ENCODE data around the gene SSBP3. TPM values are rescaled to one million over a fixed set of nuclear protein-coding genes. Genes with fewer than 3 reads are reported as not detected.

SSBP3 gene
- total and polyA plus RNA-seq, 2 of the 13 experiments (the other 11 are each of a cell fraction or from before 2014, with no cell fraction given) = 8.5 to 17.6 TPM

DNA sequence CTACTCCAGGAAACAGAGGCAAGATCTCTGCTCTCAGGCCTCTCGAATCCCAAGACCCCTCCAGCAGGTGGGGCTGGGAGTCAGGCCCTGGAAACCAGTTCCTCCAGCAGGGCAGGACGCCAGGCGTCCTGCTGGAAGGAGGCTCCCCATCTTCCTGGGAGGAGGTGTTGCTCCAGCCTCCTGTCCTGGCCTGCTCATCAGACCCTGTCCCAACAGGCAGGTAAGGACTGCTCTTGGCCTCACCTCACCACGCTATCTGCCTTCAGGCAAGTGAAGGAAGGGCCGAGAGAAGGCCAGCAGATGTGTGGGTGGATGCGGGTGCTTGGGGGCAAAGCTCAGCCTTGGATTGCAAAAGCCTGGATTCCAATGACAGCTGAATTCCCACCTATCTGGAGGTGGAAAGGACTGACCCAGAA lies 82.9 kb downstream of the SSBP3 start (continued):
- TF ChIP-seq, protein P1, sequence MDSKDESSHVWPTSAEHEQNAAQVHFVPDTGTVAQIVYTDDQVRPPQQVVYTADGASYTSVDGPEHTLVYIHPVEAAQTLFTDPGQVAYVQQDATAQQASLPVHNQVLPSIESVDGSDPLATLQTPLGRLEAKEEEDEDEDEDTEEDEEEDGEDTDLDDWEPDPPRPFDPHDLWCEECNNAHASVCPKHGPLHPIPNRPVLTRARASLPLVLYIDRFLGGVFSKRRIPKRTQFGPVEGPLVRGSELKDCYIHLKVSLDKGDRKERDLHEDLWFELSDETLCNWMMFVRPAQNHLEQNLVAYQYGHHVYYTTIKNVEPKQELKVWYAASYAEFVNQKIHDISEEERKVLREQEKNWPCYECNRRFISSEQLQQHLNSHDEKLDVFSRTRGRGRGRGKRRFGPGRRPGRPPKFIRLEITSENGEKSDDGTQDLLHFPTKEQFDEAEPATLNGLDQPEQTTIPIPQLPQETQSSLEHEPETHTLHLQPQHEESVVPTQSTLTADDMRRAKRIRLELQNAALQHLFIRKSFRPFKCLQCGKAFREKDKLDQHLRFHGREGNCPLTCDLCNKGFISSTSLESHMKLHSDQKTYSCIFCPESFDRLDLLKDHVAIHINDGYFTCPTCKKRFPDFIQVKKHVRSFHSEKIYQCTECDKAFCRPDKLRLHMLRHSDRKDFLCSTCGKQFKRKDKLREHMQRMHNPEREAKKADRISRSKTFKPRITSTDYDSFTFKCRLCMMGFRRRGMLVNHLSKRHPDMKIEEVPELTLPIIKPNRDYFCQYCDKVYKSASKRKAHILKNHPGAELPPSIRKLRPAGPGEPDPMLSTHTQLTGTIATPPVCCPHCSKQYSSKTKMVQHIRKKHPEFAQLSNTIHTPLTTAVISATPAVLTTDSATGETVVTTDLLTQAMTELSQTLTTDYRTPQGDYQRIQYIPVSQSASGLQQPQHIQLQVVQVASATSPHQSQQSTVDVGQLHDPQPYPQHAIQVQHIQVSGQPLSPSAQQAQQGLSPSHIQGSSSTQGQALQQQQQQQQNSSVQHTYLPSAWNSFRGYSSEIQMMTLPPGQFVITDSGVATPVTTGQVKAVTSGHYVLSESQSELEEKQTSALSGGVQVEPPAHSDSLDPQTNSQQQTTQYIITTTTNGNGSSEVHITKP (CRISPR knock-in tag; IDR thresholded peaks at IDR 0.05; ENCODE audit: low read depth) = peak; percentile 89
- TF ChIP-seq RAD51 (IDR thresholded peaks at IDR 0.05; ENCODE audit: borderline replicate concordance) (no peak), ZNF143 (CRISPR knock-in tag; IDR thresholded peaks at IDR 0.05) (no peak), ZNF780A (CRISPR knock-in tag; IDR thresholded peaks at IDR 0.05) (no peak), ZNF720 (CRISPR knock-in tag; IDR thresholded peaks at IDR 0.05) (no peak), JUNB (CRISPR knock-in tag; IDR thresholded peaks at IDR 0.05; ENCODE audit: borderline replicate concordance) (no peak), FOSL2 (CRISPR knock-in tag; IDR thresholded peaks at IDR 0.05) (peak; percentile 41), MIXL1 (CRISPR knock-in tag; IDR thresholded peaks at IDR 0.05) (no peak), ZSCAN21 (CRISPR knock-in tag; IDR thresholded peaks at IDR 0.05; ENCODE audit: borderline replicate concordance) (0 out of 2 replicates have a peak, but pooled peaks have one; percentile 31), ZNF660 (CRISPR knock-in tag; IDR thresholded peaks at IDR 0.05; ENCODE audit: borderline replicate concordance, low read depth) (no peak), SMARCE1 (IDR thresholded peaks at IDR 0.05; ENCODE audit: borderline replicate concordance) (no peak), ZNF546 (CRISPR knock-in tag; conservative IDR thresholded peaks at IDR 0.05) (no peak), ZNF121 (CRISPR knock-in tag; IDR thresholded peaks at IDR 0.05) (0 out of 2 replicates have a peak, but pooled peaks have one; percentile 9), YEATS4 (CRISPR knock-in tag; IDR thresholded peaks at IDR 0.05; ENCODE audit: borderline replicate concordance) (no peak), SPEN (CRISPR knock-in tag; IDR thresholded peaks at IDR 0.05; ENCODE audit: low read depth) (no peak), HNF4A (CRISPR knock-in tag; IDR thresholded peaks at IDR 0.05) (peak; percentile 94), ZC3H4 (CRISPR knock-in tag; IDR thresholded peaks at IDR 0.05; ENCODE audit: borderline replicate concordance) (no peak), RFXANK (CRISPR knock-in tag; IDR thresholded peaks at IDR 0.05) (no peak), NFYB (CRISPR knock-in tag; IDR thresholded peaks at IDR 0.05) (no peak), ZBTB21 (CRISPR knock-in tag; IDR thresholded peaks at IDR 0.05) (no peak), CREM (IDR thresholded peaks at IDR 0.05) (no peak), CREM (CRISPR knock-in tag; IDR thresholded peaks at IDR 0.05) (no peak), MAZ (IDR thresholded peaks at IDR 0.05; ENCODE audit: borderline replicate concordance, low read depth, low read length) (no peak), MAZ (CRISPR knock-in tag; IDR thresholded peaks at IDR 0.05; ENCODE audit: low read depth) (no peak), TGIF2 (CRISPR knock-in tag; IDR thresholded peaks at IDR 0.05) (peak; percentile 37; the same call in 1 of the 2 replicates)
- TF ChIP-seq, protein P2, sequence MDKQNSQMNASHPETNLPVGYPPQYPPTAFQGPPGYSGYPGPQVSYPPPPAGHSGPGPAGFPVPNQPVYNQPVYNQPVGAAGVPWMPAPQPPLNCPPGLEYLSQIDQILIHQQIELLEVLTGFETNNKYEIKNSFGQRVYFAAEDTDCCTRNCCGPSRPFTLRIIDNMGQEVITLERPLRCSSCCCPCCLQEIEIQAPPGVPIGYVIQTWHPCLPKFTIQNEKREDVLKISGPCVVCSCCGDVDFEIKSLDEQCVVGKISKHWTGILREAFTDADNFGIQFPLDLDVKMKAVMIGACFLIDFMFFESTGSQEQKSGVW (CRISPR knock-in tag; IDR thresholded peaks at IDR 0.05; ENCODE audit: borderline replicate concordance) = no peak
- TF ChIP-seq, protein P3, sequence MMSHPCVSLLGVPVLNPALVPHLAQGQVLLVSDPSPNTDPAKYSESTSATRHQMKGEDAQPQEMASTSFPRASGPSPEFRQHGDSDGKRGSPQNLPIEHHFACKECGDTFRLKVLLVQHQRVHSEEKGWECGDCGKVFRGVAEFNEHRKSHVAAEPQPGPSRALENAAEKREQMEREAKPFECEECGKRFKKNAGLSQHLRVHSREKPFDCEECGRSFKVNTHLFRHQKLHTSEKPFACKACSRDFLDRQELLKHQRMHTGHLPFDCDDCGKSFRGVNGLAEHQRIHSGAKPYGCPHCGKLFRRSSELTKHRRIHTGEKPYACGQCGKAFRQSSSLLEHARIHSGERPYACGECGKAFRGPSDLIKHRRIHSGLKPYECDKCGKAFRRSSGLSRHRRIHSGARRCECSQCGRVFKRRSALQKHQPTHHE (CRISPR knock-in tag; IDR thresholded peaks at IDR 0.05; ENCODE audit: borderline replicate concordance) = no peak
- TF ChIP-seq, protein P4, sequence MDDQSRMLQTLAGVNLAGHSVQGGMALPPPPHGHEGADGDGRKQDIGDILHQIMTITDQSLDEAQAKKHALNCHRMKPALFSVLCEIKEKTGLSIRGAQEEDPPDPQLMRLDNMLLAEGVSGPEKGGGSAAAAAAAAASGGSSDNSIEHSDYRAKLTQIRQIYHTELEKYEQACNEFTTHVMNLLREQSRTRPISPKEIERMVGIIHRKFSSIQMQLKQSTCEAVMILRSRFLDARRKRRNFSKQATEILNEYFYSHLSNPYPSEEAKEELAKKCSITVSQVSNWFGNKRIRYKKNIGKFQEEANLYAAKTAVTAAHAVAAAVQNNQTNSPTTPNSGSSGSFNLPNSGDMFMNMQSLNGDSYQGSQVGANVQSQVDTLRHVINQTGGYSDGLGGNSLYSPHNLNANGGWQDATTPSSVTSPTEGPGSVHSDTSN (CRISPR knock-in tag; IDR thresholded peaks at IDR 0.05; ENCODE audit: borderline replicate concordance) = no peak
